ENCODE measurements around the gene MICALL2. TPM values are rescaled to one million over a fixed set of nuclear protein-coding genes. Genes with fewer than 3 reads are reported as not detected.
A peak's percentile ranks its signal among the peaks of the same experiment; 100 is the strongest.

MICALL2 gene
- total and polyA plus RNA-seq, 4 donors = 2.9 to 16.3 (median 7.6) TPM

DNA sequence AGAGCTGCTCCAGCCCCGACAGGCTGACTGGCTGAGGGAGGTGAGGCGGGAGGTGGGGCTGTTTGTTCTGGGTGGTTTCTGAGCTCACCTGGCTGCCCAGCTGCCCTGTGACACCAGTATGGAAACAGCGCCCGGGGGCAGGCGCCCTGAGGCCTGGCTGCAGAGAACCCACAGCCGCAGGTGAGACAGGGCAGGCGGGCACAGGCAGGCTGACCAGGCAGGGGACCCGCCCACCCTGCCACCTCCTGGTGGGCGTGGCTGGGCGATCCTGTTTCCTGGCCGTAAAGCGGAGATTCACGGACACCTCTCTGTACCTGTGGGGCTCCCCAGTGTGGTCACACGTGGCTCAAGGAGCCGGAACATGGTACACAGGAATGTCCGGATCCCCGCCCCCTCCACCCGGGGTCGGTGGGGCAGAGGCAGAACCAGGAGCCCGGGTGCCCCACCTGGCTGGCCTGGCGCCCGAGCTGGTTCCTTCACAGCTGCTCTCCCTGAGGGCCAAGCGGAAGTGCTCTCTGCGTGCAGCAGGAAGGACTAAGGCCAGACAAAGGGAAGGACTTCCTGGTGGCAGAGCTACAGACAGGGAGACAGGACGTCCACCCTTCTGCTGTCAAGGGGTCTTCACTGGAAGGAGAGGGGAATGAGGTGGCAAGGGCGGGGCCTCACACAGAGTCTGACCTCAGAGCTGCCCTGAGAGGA, 3.9 kb downstream of the MICALL2 start:
- peak; percentile 56 for DNase-seq (ENCODE audit: low spot score)
- peak overlapping the region in 1 of 2 donors; percentile 16 for H3K9ac ChIP-seq (ENCODE audit: low read depth in 1 of 2, low read length in 2 of 2)
- H3K4me1 ChIP-seq (ENCODE audit: control insufficient read depth in 4 of 4, insufficient read depth in 4 of 4, low read length in 3 of 4) = peaks cover 13 to 49% (median 30%) of the 10 kb centered on the region in 4 donors
- TF ChIP-seq SP1 (IDR thresholded peaks at IDR 0.05) = peak; percentile 40
- TF ChIP-seq JUND (IDR thresholded peaks at IDR 0.05) = no peak
- TF ChIP-seq HNF4A (conservative IDR thresholded peaks at IDR 0.05) = peak in 1 of 2 donors; percentile 8
- no peak for TF ChIP-seq GABPA (IDR thresholded peaks at IDR 0.05 in 1 of 2, conservative IDR thresholded peaks at IDR 0.05 in 1 of 2)
- peak overlapping the region; percentile 48 to 51 for H3K27ac ChIP-seq (ENCODE audit: low read depth in 1 of 2, low read length in 2 of 2)
- H3K9me3 ChIP-seq (ENCODE audit: control insufficient read depth in 4 of 4, low read length in 3 of 4) = no peaks in the 10 kb centered on the region
- no peaks in the 10 kb centered on the region for H3K27me3 ChIP-seq (ENCODE audit: control insufficient read depth in 4 of 4, insufficient read depth in 4 of 4, low read length in 3 of 4)
- no peaks in the 10 kb centered on the region for H3K36me3 ChIP-seq (ENCODE audit: control insufficient read depth in 4 of 4, insufficient read depth in 3 of 4, low read depth in 1 of 4, low read length in 3 of 4)
- 30% methylated on average over 26 of the region's 26 CpGs for WGBS
- H3K4me3 ChIP-seq (ENCODE audit: low read depth in 1 of 3, low read length in 3 of 3) = no peak overlapping the region

DNA sequence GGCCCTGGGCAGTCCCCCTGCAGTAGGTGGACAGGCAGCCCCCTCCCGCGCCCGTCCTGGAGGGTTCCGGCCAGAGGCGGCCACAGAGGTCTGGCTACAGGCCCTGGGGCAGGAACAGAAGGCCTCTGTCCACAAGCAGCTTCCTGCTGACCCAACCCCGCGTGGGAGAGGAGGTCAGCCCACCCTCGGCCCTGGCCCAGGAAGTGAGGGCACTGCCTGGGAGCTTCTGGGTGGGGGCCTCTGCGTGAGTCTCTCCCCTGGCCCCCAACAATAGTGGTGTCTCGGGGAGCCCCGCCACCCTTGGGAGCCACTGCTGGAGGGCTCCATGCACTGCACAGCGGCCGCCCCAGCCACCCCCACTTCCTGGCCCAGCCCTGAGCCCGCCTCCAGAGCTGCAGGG, 4.7 kb downstream of the MICALL2 start:
- WGBS = 70% methylated on average over 14 of the region's 14 CpGs
- peak; percentile 78 for TF ChIP-seq NR2F2 (IDR thresholded peaks at IDR 0.05)
- no peak for TF ChIP-seq RXRA (IDR thresholded peaks at IDR 0.05)
- DNase-seq (ENCODE audit: low spot score) = no peak
- peaks cover 12 to 43% (median 24%) of the 10 kb centered on the region in 4 donors for H3K4me1 ChIP-seq (ENCODE audit: control insufficient read depth in 4 of 4, insufficient read depth in 4 of 4, low read length in 3 of 4)
- H3K36me3 ChIP-seq (ENCODE audit: control insufficient read depth in 4 of 4, insufficient read depth in 3 of 4, low read depth in 1 of 4, low read length in 3 of 4) = no peaks in the 10 kb centered on the region
- no peak overlapping the region for H3K9ac ChIP-seq (ENCODE audit: low read depth in 1 of 2, low read length in 2 of 2)
- peak overlapping the region; percentile 48 to 51 for H3K27ac ChIP-seq (ENCODE audit: low read depth in 1 of 2, low read length in 2 of 2)
- H3K4me3 ChIP-seq (ENCODE audit: low read depth in 1 of 3, low read length in 3 of 3) = no peak overlapping the region
- H3K27me3 ChIP-seq (ENCODE audit: control insufficient read depth in 4 of 4, insufficient read depth in 4 of 4, low read length in 3 of 4) = no peaks in the 10 kb centered on the region
- H3K9me3 ChIP-seq (ENCODE audit: control insufficient read depth in 4 of 4, low read length in 3 of 4) = no peaks in the 10 kb centered on the region

DNA sequence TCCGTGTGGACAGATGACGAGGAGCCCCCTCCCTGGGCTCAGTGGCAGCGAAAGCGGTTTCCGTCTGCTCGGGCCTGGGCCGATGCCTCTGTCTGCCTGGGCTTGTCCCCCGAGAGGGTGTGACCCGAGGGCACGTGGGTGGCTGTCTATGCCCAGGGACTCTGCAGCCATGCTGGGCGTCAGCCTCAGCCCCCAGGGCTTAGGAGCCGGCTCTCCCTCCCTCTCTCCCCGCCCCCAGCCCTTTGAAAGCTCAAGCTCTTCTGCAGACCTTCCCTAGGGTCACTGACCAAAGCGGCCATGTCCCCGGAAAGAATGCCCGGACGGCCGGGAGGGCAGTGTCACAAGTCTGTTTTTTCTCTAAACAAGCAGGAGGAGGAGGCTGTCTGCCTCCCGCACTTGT, 7.1 kb downstream of the MICALL2 start:
- H3K4me1 ChIP-seq (ENCODE audit: control insufficient read depth in 4 of 4, insufficient read depth in 4 of 4, low read length in 3 of 4) = peaks cover 9 to 28% (median 12%) of the 10 kb centered on the region in 4 donors
- no peak overlapping the region for H3K9ac ChIP-seq (ENCODE audit: low read depth in 1 of 2, low read length in 2 of 2)
- WGBS = 56% methylated on average over 19 of the region's 19 CpGs
- peak; percentile 75 to 82 for TF ChIP-seq RXRA (IDR thresholded peaks at IDR 0.05)
- no peak for TF ChIP-seq TAF1 (conservative IDR thresholded peaks at IDR 0.05)
- peak; percentile 35 for TF ChIP-seq SP1 (IDR thresholded peaks at IDR 0.05)
- peak; percentile 69 for TF ChIP-seq NR2F2 (IDR thresholded peaks at IDR 0.05)
- no peak for TF ChIP-seq GABPA (IDR thresholded peaks at IDR 0.05 in 1 of 2, conservative IDR thresholded peaks at IDR 0.05 in 1 of 2)
- H3K27me3 ChIP-seq (ENCODE audit: control insufficient read depth in 4 of 4, insufficient read depth in 4 of 4, low read length in 3 of 4) = no peaks in the 10 kb centered on the region
- H3K4me3 ChIP-seq (ENCODE audit: low read depth in 1 of 3, low read length in 3 of 3) = no peak overlapping the region
- DNase-seq (ENCODE audit: low spot score) = peak; percentile 56
- H3K27ac ChIP-seq (ENCODE audit: low read depth in 1 of 2, low read length in 2 of 2) = no peak overlapping the region
- H3K9me3 ChIP-seq (ENCODE audit: control insufficient read depth in 4 of 4, low read length in 3 of 4) = no peaks in the 10 kb centered on the region
- H3K36me3 ChIP-seq (ENCODE audit: control insufficient read depth in 4 of 4, insufficient read depth in 3 of 4, low read depth in 1 of 4, low read length in 3 of 4) = no peaks in the 10 kb centered on the region

DNA sequence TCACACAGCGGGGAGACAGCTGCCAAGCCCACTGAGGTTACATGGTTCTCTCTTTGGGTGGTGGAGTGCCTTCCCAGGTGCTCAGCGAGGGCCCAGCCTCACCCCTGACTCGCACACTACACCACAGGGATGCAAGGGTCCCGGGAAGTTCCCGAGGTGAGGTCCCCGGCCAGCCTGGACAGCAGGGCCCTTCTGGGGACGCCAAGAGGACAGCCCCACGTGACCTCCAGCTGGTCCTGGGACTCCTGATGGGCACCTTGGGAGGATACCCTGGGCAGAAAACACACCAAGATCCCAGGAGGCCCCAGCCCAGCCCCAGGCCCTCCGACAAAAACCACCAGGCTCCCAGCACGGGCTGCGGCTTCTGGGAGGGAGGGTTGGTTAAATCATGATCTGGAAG, 8.3 kb downstream of the MICALL2 start:
- Histone ChIP-seq H3K9ac (ENCODE audit: low read depth in 1 of 2, low read length in 2 of 2) (no peak overlapping the region), H3K27me3 (ENCODE audit: control insufficient read depth in 4 of 4, insufficient read depth in 4 of 4, low read length in 3 of 4) (no peaks in the 10 kb centered on the region), H3K9me3 (ENCODE audit: control insufficient read depth in 4 of 4, low read length in 3 of 4) (no peaks in the 10 kb centered on the region), H3K36me3 (ENCODE audit: control insufficient read depth in 4 of 4, insufficient read depth in 3 of 4, low read depth in 1 of 4, low read length in 3 of 4) (no peaks in the 10 kb centered on the region), H3K4me3 (ENCODE audit: low read depth in 1 of 3, low read length in 3 of 3) (no peak overlapping the region), H3K4me1 (ENCODE audit: control insufficient read depth in 4 of 4, insufficient read depth in 4 of 4, low read length in 3 of 4) (peaks cover 9 to 27% (median 11%) of the 10 kb centered on the region in 4 donors), H3K27ac (ENCODE audit: low read depth in 1 of 2, low read length in 2 of 2) (no peak overlapping the region)
- DNase-seq (ENCODE audit: low spot score) = no peak
- TF ChIP-seq RXRA (IDR thresholded peaks at IDR 0.05) = no peak
- no peak for TF ChIP-seq HNF4G (IDR thresholded peaks at IDR 0.05)
- TF ChIP-seq HNF4A (conservative IDR thresholded peaks at IDR 0.05) = no peak
- TF ChIP-seq FOXA1 (IDR thresholded peaks at IDR 0.05) = no peak
- TF ChIP-seq, protein P1, sequence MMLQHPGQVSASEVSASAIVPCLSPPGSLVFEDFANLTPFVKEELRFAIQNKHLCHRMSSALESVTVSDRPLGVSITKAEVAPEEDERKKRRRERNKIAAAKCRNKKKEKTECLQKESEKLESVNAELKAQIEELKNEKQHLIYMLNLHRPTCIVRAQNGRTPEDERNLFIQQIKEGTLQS (IDR thresholded peaks at IDR 0.05) = no peak
- TF ChIP-seq TAF1 (conservative IDR thresholded peaks at IDR 0.05) = no peak
- WGBS = 92% methylated on average over 11 of the region's 11 CpGs

Data from liver (tissue), 9 donors.